Vagina (tissue), 2 donors: ENCODE measurements around the gene DIRAS1. TPM values are rescaled to one million over a fixed set of nuclear protein-coding genes. Genes with fewer than 3 reads are reported as not detected.

Experiments used
- DNase-seq, 2 donors: peaks; one replicate each; pipeline ENCODE4 v3.0.0-alpha.2; 2017; ENCODE audit errors: extremely low spot score in 2 of 2
- H3K27ac ChIP-seq: fragments of 200-600 bp; sonication (generic); one replicate; pipeline ENCODE4 v1.5.1; 2019
- H3K27me3 ChIP-seq: fragments of 200-600 bp; sonication (generic); one replicate; pipeline ENCODE4 v1.5.1; 2019
- H3K36me3 ChIP-seq, 2 donors: fragments of 200-600 bp; sonication (generic); one replicate each; pipeline ENCODE4 v1.5.1; 2017 to 2019
- H3K4me1 ChIP-seq: fragments of 200-600 bp; sonication (generic); one replicate; pipeline ENCODE4 v1.5.1; 2019
- H3K4me3 ChIP-seq, 2 donors: fragments of 200-600 bp; sonication (generic); 1 replicate in 1 of 2; 2 replicates in 1 of 2; pipeline ENCODE4 v1.5.1; 2016 to 2019
- H3K9me3 ChIP-seq: fragments of 200-600 bp; sonication (generic); one replicate; pipeline ENCODE4 v1.5.1; 2019
- CTCF ChIP-seq, 3 experiments: fragments of 450-650 bp in 2 of 3; fragments of 200-600 bp in 1 of 3; sonication (generic) in 1 of 3; IDR thresholded peaks; one replicate each; pipeline ENCODE4 v1.5.1; 2017 to 2019; ENCODE audit warnings: antibody characterized with exemption in 3 of 3, mild to moderate bottlenecking in 2 of 3, moderate library complexity in 2 of 3
- POLR2A ChIP-seq, 2 donors: fragments of 450-650 bp; IDR thresholded peaks; one replicate each; pipeline ENCODE4 v1.6.1; 2017; ENCODE audit warnings: antibody characterized with exemption in 2 of 2, mild to moderate bottlenecking in 2 of 2, moderate library complexity in 2 of 2
- POLR2AphosphoS5 ChIP-seq, 2 donors: sonication (generic); formaldehyde crosslinking; IDR thresholded peaks; one replicate each; pipeline ENCODE4 v1.9.0; 2017; ENCODE audit warnings: antibody characterized with exemption in 2 of 2, mild to moderate bottlenecking in 2 of 2, low read depth in 1 of 2; ENCODE audit not compliant: insufficient read depth in 1 of 2
- intact Hi-C: fragments of 100-400 bp; cut with DNase I; formaldehyde crosslinking; loops from one replicate; pipeline ENCODE4 v1.15.1; 2023
- total RNA-seq: library from RNA; depleted of rRNA; stranded (reverse); fragments of >200 nt; gene quantifications from one replicate; pipeline ENCODE4 v1.2.3, GENCODE V29; 2016

The DIRAS1 gene
- total RNA-seq, 1 donor from 2014 or later = 2.0 TPM

- intact Hi-C loops = no loop called here
- H3K4me3 ChIP-seq = no peak overlapping the region
- H3K27ac ChIP-seq = peak overlapping the region; percentile 45
- H3K27me3 ChIP-seq = no peaks in the 10 kb centered on the region
- no peaks in the 10 kb centered on the region for H3K36me3 ChIP-seq
- TF ChIP-seq CTCF (IDR thresholded peaks at IDR 0.05) = no peak
- no peak for TF ChIP-seq POLR2AphosphoS5 (IDR thresholded peaks at IDR 0.05; ENCODE audit: insufficient read depth in 1 of 2, low read depth in 1 of 2)
- TF ChIP-seq POLR2A (IDR thresholded peaks at IDR 0.05) = no peak
- no peaks in the 10 kb centered on the region for H3K9me3 ChIP-seq
- H3K4me1 ChIP-seq = peaks cover 45% of the 10 kb centered on the region
- DNase-seq = no peak
Observed at GRCh38 chr19:2723747-2724146, 2.6 kb upstream of the DIRAS1 start.

- DNase-seq = no peak
- H3K36me3 ChIP-seq = no peaks in the 10 kb centered on the region
- peaks cover 45% of the 10 kb centered on the region for H3K4me1 ChIP-seq
- peak overlapping the region in 1 of 2 donors; percentile 0 for H3K4me3 ChIP-seq
- H3K27me3 ChIP-seq = no peaks in the 10 kb centered on the region
- intact Hi-C loops = no loop called here
- H3K9me3 ChIP-seq = no peaks in the 10 kb centered on the region
- no peak for TF ChIP-seq POLR2AphosphoS5 (IDR thresholded peaks at IDR 0.05; ENCODE audit: insufficient read depth in 1 of 2, low read depth in 1 of 2)
- peak overlapping the region; percentile 45 for H3K27ac ChIP-seq
Observed at GRCh38 chr19:2723345-2723715, 2.2 kb upstream of the DIRAS1 start.

GRCh38 chr19:2722541-2723344 is 1.6 kb upstream of the DIRAS1 start:
- intact Hi-C loops = no loop called here
- Histone ChIP-seq H3K27ac (peak overlapping the region; percentile 45), H3K9me3 (no peaks in the 10 kb centered on the region), H3K36me3 (no peaks in the 10 kb centered on the region), H3K4me1 (peaks cover 45% of the 10 kb centered on the region), H3K27me3 (no peaks in the 10 kb centered on the region), H3K4me3 (peak overlapping the region in 1 of 2 donors; percentile 0)
- DNase-seq = no peak
- peak; percentile 31 to 57 for TF ChIP-seq POLR2AphosphoS5 (IDR thresholded peaks at IDR 0.05; ENCODE audit: insufficient read depth in 1 of 2, low read depth in 1 of 2)
- TF ChIP-seq POLR2A (IDR thresholded peaks at IDR 0.05) = no peak

GRCh38 chr19:2721570-2722540 is 683 bp upstream of the DIRAS1 start:
- peak overlapping the region; percentile 45 for H3K27ac ChIP-seq

More at GRCh38 chr19:2721570-2722540, 683 bp upstream of the DIRAS1 start:
- Histone ChIP-seq H3K4me1 (peaks cover 41% of the 10 kb centered on the region), H3K27me3 (no peaks in the 10 kb centered on the region), H3K9me3 (no peaks in the 10 kb centered on the region), H3K4me3 (peak overlapping the region; percentile 35 to 44), H3K36me3 (no peaks in the 10 kb centered on the region)
- intact Hi-C loops = no loop called here
- TF ChIP-seq POLR2A (IDR thresholded peaks at IDR 0.05) (no peak), POLR2AphosphoS5 (IDR thresholded peaks at IDR 0.05; ENCODE audit: insufficient read depth in 1 of 2, low read depth in 1 of 2) (no peak), CTCF (IDR thresholded peaks at IDR 0.05) (no peak)
- no peak for DNase-seq
